IMR-90 (cell line): ENCODE measurements around the gene AKAP12. TPM values are rescaled to one million over a fixed set of nuclear protein-coding genes. Genes with fewer than 3 reads are reported as not detected.

Source experiments
- ATAC-seq: fragments of 200-7000 bp; cut with Tn5 transposase; 2 replicates; pipeline ENCODE4 v1.9.1; 2020; ENCODE audit warnings: low read depth, mild to moderate bottlenecking, moderate library complexity
- BruUV-seq: library from RNA; stranded (reverse); fragments of 400-500 nt; replicated peaks from 2 replicates; lab custom pipeline; 2021; lab: Mats Ljungman, UMichigan
- CTCF ChIA-PET: fragments of 300-600 bp; formaldehyde crosslinking; extraction: SDS; loops from one replicate; lab custom pipeline; 2021; ENCODE audit warnings: antibody characterized with exemption; lab: Yijun Ruan, JAX
- POLR2A ChIA-PET: fragments of 300-600 bp; sonication (Branson Sonifier 250); formaldehyde crosslinking; loops from one replicate; lab custom pipeline; 2022; ENCODE audit warnings: antibody characterized with exemption; ENCODE audit not compliant: unreplicated experiment; lab: Charles Lee
- DNase-seq: peaks from one replicate; pipeline ENCODE4 v3.0.0; 2013
- H2AFZ ChIP-seq: replicated peaks from 2 replicates; pipeline ENCODE3; 2013; ENCODE audit warnings: low read length, mild to moderate bottlenecking; ENCODE audit not compliant: poor library complexity
- H2AK5ac ChIP-seq: 2 replicates; pipeline ENCODE4 v1.6.1; 2013; ENCODE audit warnings: low read depth, low read length, inconsistent platforms
- H2AK9ac ChIP-seq: replicated peaks from 2 replicates; pipeline ENCODE3; 2013; ENCODE audit warnings: mild to moderate bottlenecking, low read depth, low read length, moderate library complexity; ENCODE audit not compliant: poor library complexity
- H2BK120ac ChIP-seq: 2 replicates; pipeline ENCODE4 v1.6.1; 2013; ENCODE audit warnings: low read depth, low read length, inconsistent platforms
- H2BK15ac ChIP-seq: 3 replicates; pipeline ENCODE4 v1.6.1; 2013; ENCODE audit warnings: low read depth, low read length, inconsistent platforms
- H2BK20ac ChIP-seq: 2 replicates; pipeline ENCODE4 v1.6.1; 2013; ENCODE audit warnings: low read depth, mild to moderate bottlenecking, inconsistent platforms, low read length, moderate library complexity
- H2BK5ac ChIP-seq: 2 replicates; pipeline ENCODE4 v1.6.1; 2013; ENCODE audit warnings: mild to moderate bottlenecking, low read depth, low read length, inconsistent platforms; ENCODE audit not compliant: poor library complexity, severe bottlenecking
- H3K14ac ChIP-seq: replicated peaks from 2 replicates; pipeline ENCODE4 v1.6.1; 2013; ENCODE audit warnings: low read depth, low read length, inconsistent platforms
- H3K18ac ChIP-seq: 2 replicates; pipeline ENCODE4 v1.6.1; 2013; ENCODE audit warnings: low read depth, low read length, control low read depth
- H3K23ac ChIP-seq: 2 replicates; pipeline ENCODE4 v1.6.1; 2013; ENCODE audit warnings: low read depth, low read length, inconsistent platforms
- H3K27ac ChIP-seq: 2 replicates; pipeline ENCODE4 v1.5.1; 2013; ENCODE audit warnings: mild to moderate bottlenecking, control low read depth, low read length; ENCODE audit not compliant: insufficient read depth
- H3K27me3 ChIP-seq: 2 replicates; pipeline ENCODE4 v1.6.1; 2013; ENCODE audit warnings: low read length; ENCODE audit not compliant: control insufficient read depth, insufficient read depth
- H3K36me3 ChIP-seq: 2 replicates; pipeline ENCODE4 v1.6.1; 2013; ENCODE audit warnings: low read length, mixed read lengths; ENCODE audit not compliant: control insufficient read depth, insufficient read depth
- H3K4ac ChIP-seq: 2 replicates; pipeline ENCODE4 v1.6.1; 2013; ENCODE audit warnings: low read depth, low read length, inconsistent platforms
- H3K4me1 ChIP-seq: 2 replicates; pipeline ENCODE4 v1.6.1; 2013; ENCODE audit warnings: low read length, mixed read lengths; ENCODE audit not compliant: control insufficient read depth, insufficient read depth
- H3K4me2 ChIP-seq: 2 replicates; pipeline ENCODE4 v1.6.1; 2013; ENCODE audit warnings: low read depth, mild to moderate bottlenecking, control low read depth, low read length, moderate library complexity
- H3K4me3 ChIP-seq: 2 replicates; pipeline ENCODE4 v1.5.1; 2013; ENCODE audit warnings: low read depth, mild to moderate bottlenecking, control low read depth, low read length, moderate library complexity; ENCODE audit not compliant: insufficient read depth
- H3K56ac ChIP-seq: 2 replicates; pipeline ENCODE4 v1.6.1; 2013; ENCODE audit warnings: low read length, inconsistent platforms; ENCODE audit not compliant: insufficient read depth; ENCODE audit errors: extremely low read depth
- H3K79me1 ChIP-seq, 2 experiments: 2 replicates each; pipeline ENCODE4 v1.6.1; 2013; ENCODE audit warnings: low read length in 2 of 2, inconsistent platforms in 1 of 2, low read depth in 1 of 2
- H3K9ac ChIP-seq: 2 replicates; pipeline ENCODE4 v1.6.1; 2013; ENCODE audit warnings: low read depth, low read length, control low read depth
- H3K9me1 ChIP-seq: 2 replicates; pipeline ENCODE4 v1.6.1; 2013; ENCODE audit warnings: low read length, inconsistent platforms; ENCODE audit not compliant: insufficient read depth
- H3K9me3 ChIP-seq: 2 replicates; pipeline ENCODE4 v1.6.1; 2013; ENCODE audit warnings: low read length; ENCODE audit not compliant: control insufficient read depth, insufficient read depth
- H4K20me1 ChIP-seq: 2 replicates; pipeline ENCODE4 v1.6.1; 2013; ENCODE audit warnings: low read length, inconsistent platforms; ENCODE audit not compliant: insufficient read depth
- H4K5ac ChIP-seq: 2 replicates; pipeline ENCODE4 v1.6.1; 2013; ENCODE audit warnings: mild to moderate bottlenecking, low read depth, low read length, control low read depth
- H4K8ac ChIP-seq, 2 experiments: 2 replicates each; pipeline ENCODE4 v1.6.1; 2013; ENCODE audit warnings: low read depth in 2 of 2, low read length in 2 of 2, control low read depth in 1 of 2, inconsistent platforms in 1 of 2
- H4K91ac ChIP-seq: 2 replicates; pipeline ENCODE4 v1.6.1; 2013; ENCODE audit warnings: low read depth, low read length, inconsistent platforms; ENCODE audit not compliant: insufficient read depth
- ELK1 ChIP-seq: fragments of 150-350 bp; IDR thresholded peaks from 2 replicates; pipeline ENCODE4 v1.6.1; 2016; ENCODE audit warnings: low read depth, mild to moderate bottlenecking, low read length, moderate library complexity, borderline replicate concordance
- WGBS, 2 experiments: methylation state at CpG; one replicate each; pipeline versions ENCODE4 v1.1.5 to v1.1.7; 2013; ENCODE audit warnings: missing lambda C conversion rate in 2 of 2; ENCODE audit not compliant: insufficient read length in 1 of 2; ENCODE audit errors: extremely low coverage in 2 of 2; 5-methylcytosine and 5-hydroxymethylcytosine counted together
- dilution Hi-C: fragments of 300-500 bp; cut with HindIII; formaldehyde crosslinking; loops from one replicate; pipeline ENCODE4 v1.14.3; 2018; ENCODE audit warnings: low sequenced_read_pairs; ENCODE audit not compliant: unreplicated experiment
- in situ Hi-C: fragments of 300-500 bp; cut with MboI; formaldehyde crosslinking; loops from 3 replicates; pipeline ENCODE4 v1.14.3; 2019; ENCODE audit warnings: low sequenced_read_pairs, inconsistent platforms, mixed read lengths
- intact Hi-C: fragments of 100-400 bp; cut with micrococcal nuclease; formaldehyde crosslinking; loops from 2 replicates; pipeline ENCODE4 v1.10.0; 2022
- polyA plus RNA-seq, 3 experiments: library from polyadenylated mRNA; depleted of rRNA; stranded (reverse); fragments of >200 nt; gene quantifications; 2 replicates each; pipeline ENCODE4 v1.2.3, GENCODE V29; 2012; ENCODE audit warnings: low replicate concordance in 1 of 3
- total RNA-seq: library from RNA; depleted of rRNA; stranded (reverse); fragments of >200 nt; gene quantifications from 2 replicates; pipeline ENCODE4 v1.2.3, GENCODE V29; 2012

AKAP12 gene
- total and polyA plus RNA-seq, 2 of the 4 experiments (the other 2 are of a cell fraction) = 56.0 to 118 TPM

GRCh38 chr6:151284548-151285017, 44.8 kb downstream of the AKAP12 start:
- no peak overlapping the region for H3K9ac ChIP-seq
- ATAC-seq (no peak), DNase-seq (no peak)
- H2AK9ac ChIP-seq = no peak overlapping the region
- no peak overlapping the region for H3K4ac ChIP-seq
- H2AFZ ChIP-seq = no peak overlapping the region
- H3K56ac ChIP-seq = no peak overlapping the region
- TF ChIP-seq ELK1 = no peak
- H2BK120ac ChIP-seq = no peak overlapping the region
- H4K20me1 ChIP-seq = no peaks in the 10 kb centered on the region
- no peaks in the 10 kb centered on the region for H3K27me3 ChIP-seq
- H2BK5ac ChIP-seq = no peak overlapping the region
- H3K4me2 ChIP-seq = peak overlapping the region; percentile 46; the same call in 1 of the 2 replicates
- CTCF ChIA-PET = no interaction called here
- H3K4me3 ChIP-seq = no peak overlapping the region
- H2AK5ac ChIP-seq = no peak overlapping the region
- H4K5ac ChIP-seq = no peak overlapping the region
- no peak overlapping the region for H2BK20ac ChIP-seq
- H3K27ac ChIP-seq = no peak overlapping the region
- no peaks in the 10 kb centered on the region for H3K9me1 ChIP-seq
- dilution Hi-C loops = no loop called here
- no peak overlapping the region for H4K8ac ChIP-seq
- H2BK15ac ChIP-seq = peak overlapping the region; percentile 22; the same call in 1 of the 3 replicates
- H3K23ac ChIP-seq = no peak overlapping the region
- POLR2A ChIA-PET = no interaction called here
- no TSS peak for BruUV-seq
- H3K18ac ChIP-seq = no peak overlapping the region
- WGBS, 2 experiments = 13% methylated on average over 1 of the region's 4 CpGs; no CpG with 5 or more reads in 1 of the 2 experiments
- intact Hi-C loops = no loop called here
- H3K14ac ChIP-seq = no peak overlapping the region
- H4K91ac ChIP-seq = no peak overlapping the region
- no peaks in the 10 kb centered on the region for H3K9me3 ChIP-seq
- peaks cover 2% of the 10 kb centered on the region; the same call in 1 of the 2 replicates for H3K36me3 ChIP-seq
- H3K79me1 ChIP-seq = peaks cover 3 to 8% of the 10 kb centered on the region in 2 experiments
- peaks cover 2% of the 10 kb centered on the region for H3K4me1 ChIP-seq
- in situ Hi-C loops = no loop called here
